RWPE1 (cell line): Measurements from ENCODE around the gene OTULIN.

Experiments used
- CTCF ChIA-PET: fragments of 350-600 bp; sonication (Branson Sonifier 250); formaldehyde crosslinking; extraction: SDS; loops from one replicate; lab custom pipeline; 2021; lab: Yijun Ruan, JAX
- POLR2A ChIA-PET: fragments of 400-600 bp; formaldehyde crosslinking; extraction: SDS; loops from one replicate; lab custom pipeline; 2020; ENCODE audit warnings: antibody characterized with exemption; ENCODE audit not compliant: low non-redundant PET; lab: Yijun Ruan, JAX
- DNase-seq: peaks from one replicate; pipeline ENCODE4 v3.0.0; 2012; ENCODE audit warnings: low spot score
- H3K27ac ChIP-seq: fragments of 450-650 bp; 2 replicates; pipeline ENCODE4 v1.5.1; 2017
- TF ChIP-seq, protein P1 (sequence below): fragments of 450-650 bp; conservative IDR thresholded peaks from 2 replicates; pipeline ENCODE4 v1.5.1; 2017; ENCODE audit warnings: low read depth, mild to moderate bottlenecking

Gene OTULIN

DNA sequence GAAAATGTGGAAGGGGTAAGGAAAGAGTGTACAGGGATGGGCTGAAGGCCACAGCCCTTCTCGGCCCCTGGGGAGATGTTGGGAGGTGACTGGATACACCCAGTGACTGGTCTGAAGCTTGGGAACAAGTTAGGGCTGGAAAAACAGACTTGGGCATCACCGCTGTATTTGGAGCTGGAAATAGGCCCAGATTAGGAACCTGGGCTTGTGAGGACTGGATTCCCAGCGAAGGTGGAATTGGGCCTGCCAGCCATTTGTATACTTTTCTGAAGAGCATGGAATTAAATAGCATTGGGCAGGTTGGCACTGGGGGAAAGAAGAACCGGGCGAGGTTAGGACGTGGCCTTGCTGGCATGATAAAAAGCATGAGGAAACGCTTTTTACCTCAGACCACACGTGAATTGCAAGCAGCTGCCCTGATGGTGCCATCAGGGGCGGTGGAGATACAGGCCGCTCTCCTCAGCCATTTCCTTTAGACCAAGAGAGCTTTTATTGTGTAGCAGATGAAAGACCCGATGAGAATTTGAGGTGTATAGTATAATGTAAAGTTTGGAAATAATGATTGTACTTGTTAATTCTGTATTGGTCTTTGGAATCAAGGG lies 37.8 kb downstream of the OTULIN start:
- H3K27ac ChIP-seq = peak overlapping the region; percentile 92
- DNase-seq = peak; percentile 61
- TF ChIP-seq, protein P1, sequence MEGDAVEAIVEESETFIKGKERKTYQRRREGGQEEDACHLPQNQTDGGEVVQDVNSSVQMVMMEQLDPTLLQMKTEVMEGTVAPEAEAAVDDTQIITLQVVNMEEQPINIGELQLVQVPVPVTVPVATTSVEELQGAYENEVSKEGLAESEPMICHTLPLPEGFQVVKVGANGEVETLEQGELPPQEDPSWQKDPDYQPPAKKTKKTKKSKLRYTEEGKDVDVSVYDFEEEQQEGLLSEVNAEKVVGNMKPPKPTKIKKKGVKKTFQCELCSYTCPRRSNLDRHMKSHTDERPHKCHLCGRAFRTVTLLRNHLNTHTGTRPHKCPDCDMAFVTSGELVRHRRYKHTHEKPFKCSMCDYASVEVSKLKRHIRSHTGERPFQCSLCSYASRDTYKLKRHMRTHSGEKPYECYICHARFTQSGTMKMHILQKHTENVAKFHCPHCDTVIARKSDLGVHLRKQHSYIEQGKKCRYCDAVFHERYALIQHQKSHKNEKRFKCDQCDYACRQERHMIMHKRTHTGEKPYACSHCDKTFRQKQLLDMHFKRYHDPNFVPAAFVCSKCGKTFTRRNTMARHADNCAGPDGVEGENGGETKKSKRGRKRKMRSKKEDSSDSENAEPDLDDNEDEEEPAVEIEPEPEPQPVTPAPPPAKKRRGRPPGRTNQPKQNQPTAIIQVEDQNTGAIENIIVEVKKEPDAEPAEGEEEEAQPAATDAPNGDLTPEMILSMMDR = no peak
- POLR2A ChIA-PET = no interaction called here
- CTCF ChIA-PET = interaction anchor here (0.6 to 1.7 kb wide), 3 partner anchors 16 to 301 kb away, joined by 3 to 6 read pairs (median 5); no protein-coding TSS in a partner anchor

DNA sequence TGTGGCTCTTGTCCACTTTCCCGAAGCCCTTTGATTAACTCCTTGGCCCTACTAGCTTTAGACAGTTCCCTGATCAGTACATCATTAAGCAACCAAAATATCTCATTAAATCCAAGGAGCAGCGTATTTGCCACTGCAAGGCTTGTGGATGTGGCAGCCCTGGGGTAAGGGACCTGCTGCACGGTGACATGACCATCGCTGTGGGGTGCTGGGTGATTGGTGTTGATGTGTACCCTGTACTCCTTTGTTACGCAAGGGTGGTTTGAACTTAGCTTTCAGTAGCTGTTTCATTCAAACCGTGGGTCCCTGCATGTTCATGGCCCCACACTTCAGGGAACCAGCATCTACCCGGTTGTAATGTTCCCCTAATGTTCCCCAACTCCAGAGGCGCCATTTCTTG lies 41.0 kb downstream of the OTULIN start:
- no peak for DNase-seq
- no peak overlapping the region for H3K27ac ChIP-seq
- CTCF ChIA-PET = no interaction called here
- POLR2A ChIA-PET = no interaction called here
- TF ChIP-seq, protein P1 = no peak

DNA sequence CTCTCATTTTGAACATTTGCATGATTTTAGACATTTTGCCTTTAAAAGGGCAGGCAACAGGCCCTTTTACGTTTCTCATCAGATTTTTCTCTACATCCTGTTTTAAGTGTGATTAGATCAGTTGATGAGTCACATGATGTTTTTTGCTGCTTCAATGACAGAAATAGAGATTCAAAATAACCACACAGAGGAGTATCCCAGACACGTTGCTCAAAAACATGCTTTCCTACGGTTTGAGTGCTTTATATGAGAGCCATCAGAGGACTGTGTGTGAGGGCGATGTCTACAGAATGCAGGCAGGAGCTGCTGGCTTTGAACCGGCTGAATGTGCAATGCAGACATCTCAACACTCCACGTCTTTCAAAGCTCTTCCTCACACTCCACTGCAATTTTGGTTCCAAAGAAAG lies 42.1 kb downstream of the OTULIN start:
- DNase-seq = no peak
- POLR2A ChIA-PET = no interaction called here
- H3K27ac ChIP-seq = no peak overlapping the region; the same call in 1 of the 2 replicates
- TF ChIP-seq, protein P1 = no peak
- CTCF ChIA-PET = interaction anchor here (0.6 kb wide), 1 partner anchor 9 kb away, joined by 3 read pairs; no protein-coding TSS in a partner anchor

DNA sequence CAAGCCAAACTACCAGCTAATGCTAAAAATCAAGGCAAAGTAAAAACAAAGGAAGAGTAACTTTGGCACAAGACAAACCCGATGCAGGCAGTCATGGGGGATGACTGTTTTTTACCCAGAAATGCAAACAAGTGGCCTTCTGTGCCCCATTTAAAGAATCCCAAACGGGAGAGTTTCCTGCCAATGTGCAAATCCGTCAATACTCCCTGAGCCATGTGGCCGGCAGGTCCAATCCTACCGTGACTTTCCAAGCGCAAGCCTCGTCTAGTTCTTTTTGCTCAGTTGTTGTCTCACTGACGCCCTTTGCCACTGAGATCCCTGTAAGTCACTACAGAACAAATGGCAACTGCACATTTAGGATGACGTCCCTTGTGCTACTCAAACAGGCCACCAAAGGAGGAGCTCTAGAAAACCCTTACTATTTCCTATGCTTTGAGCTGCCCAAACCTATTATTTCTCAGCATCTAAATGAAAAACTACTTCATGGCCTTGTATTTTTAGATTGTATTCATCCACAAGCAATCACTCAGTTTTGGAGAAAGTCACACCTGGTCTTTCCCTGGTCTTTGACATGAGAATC lies 43.4 kb downstream of the OTULIN start:
- ChIA-PET CTCF (interaction anchor here (0.6 to 1.6 kb wide), 4 partner anchors 8 to 306 kb away, joined by 3 to 5 read pairs (median 4); no protein-coding TSS in a partner anchor), POLR2A (no interaction called here)
- H3K27ac ChIP-seq = no peak overlapping the region
- TF ChIP-seq, protein P1 = no peak
- no peak for DNase-seq

DNA sequence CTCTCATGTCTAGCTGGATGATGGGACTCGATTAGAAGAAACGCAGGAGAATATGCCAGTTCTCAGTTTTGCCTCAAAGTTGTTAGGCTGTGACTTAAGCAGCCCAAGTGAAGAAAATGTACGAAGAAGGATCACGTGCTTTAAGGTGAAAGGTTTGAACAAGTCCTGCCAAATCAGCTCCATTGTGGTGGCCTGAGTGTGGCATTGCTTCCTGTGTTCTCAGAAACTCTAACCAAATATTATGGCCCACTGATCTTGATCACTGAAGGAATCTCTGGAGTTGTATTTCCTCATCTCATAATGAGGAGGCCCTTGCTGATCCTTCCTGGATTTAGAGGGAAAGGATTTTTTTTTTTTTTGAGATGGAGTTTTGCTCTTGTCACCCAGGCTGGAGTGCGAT lies 44.0 kb downstream of the OTULIN start:
- POLR2A ChIA-PET = no interaction called here
- CTCF ChIA-PET = interaction anchor here (0.7 to 1.6 kb wide), 3 partner anchors 12 to 305 kb away, joined by 3 to 5 read pairs (median 4); no protein-coding TSS in a partner anchor
- no peak for DNase-seq
- peak overlapping the region; percentile 14; the same call in 1 of the 2 replicates for H3K27ac ChIP-seq
- TF ChIP-seq, protein P1 = no peak

DNA sequence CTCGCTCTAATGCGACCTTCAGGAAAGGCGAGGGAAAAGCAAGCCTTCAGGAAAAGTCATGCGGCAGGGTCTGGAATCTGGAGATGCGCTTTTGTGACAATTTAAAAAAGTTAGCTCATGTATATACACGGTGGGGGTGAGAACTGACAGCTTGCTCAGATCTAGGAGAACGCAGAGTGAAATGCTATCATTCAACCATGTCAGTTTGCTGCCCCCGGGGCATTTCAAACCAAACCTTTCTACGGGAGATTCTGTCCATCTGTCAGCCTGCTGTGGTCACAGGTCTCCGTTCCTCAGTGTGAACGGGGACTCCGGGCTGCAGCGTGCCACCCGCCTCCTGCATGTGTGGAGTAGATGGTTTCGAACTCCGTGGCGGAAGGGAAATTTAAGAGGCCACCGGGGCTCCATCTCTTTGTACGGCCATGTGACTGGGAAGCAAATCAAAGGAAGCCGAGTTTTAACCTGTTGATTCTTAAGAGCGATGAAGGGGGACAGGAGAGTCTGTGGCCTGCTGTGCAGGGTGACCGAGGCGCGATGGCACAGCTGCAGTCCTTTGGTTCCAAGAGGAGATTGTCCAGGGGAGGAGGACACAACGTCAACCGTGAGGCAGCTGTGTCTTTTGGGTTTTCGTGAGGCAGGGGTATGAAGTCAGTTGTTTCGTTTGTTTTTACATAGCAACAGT lies 45.9 kb downstream of the OTULIN start:
- ChIA-PET POLR2A (no interaction called here), CTCF (interaction anchor here (0.9 to 1.0 kb wide), 2 partner anchors 10 to 17 kb away, joined by 3 to 5 read pairs; no protein-coding TSS in a partner anchor)
- no peak for DNase-seq
- TF ChIP-seq, protein P1 = no peak
- H3K27ac ChIP-seq = peak overlapping the region; percentile 41; the same call in 1 of the 2 replicates
